Vagina (tissue), 2 donors: Measurements from ENCODE around the gene HOXA1. TPM values are rescaled to one million over a fixed set of nuclear protein-coding genes. Genes with fewer than 3 reads are reported as not detected.

Experiments
- DNase-seq, 2 donors: peaks; one replicate each; pipeline ENCODE4 v3.0.0-alpha.2; 2017; ENCODE audit errors: extremely low spot score in 2 of 2
- H3K27ac ChIP-seq: fragments of 200-600 bp; sonication (generic); one replicate; pipeline ENCODE4 v1.5.1; 2019
- H3K27me3 ChIP-seq: fragments of 200-600 bp; sonication (generic); one replicate; pipeline ENCODE4 v1.5.1; 2019
- H3K36me3 ChIP-seq, 2 donors: fragments of 200-600 bp; sonication (generic); one replicate each; pipeline ENCODE4 v1.5.1; 2017 to 2019
- H3K4me1 ChIP-seq: fragments of 200-600 bp; sonication (generic); one replicate; pipeline ENCODE4 v1.5.1; 2019
- H3K4me3 ChIP-seq, 2 donors: fragments of 200-600 bp; sonication (generic); 1 replicate in 1 of 2; 2 replicates in 1 of 2; pipeline ENCODE4 v1.5.1; 2016 to 2019
- H3K9me3 ChIP-seq: fragments of 200-600 bp; sonication (generic); one replicate; pipeline ENCODE4 v1.5.1; 2019
- CTCF ChIP-seq, 3 experiments: fragments of 450-650 bp in 2 of 3; fragments of 200-600 bp in 1 of 3; sonication (generic) in 1 of 3; IDR thresholded peaks; one replicate each; pipeline ENCODE4 v1.5.1; 2017 to 2019; ENCODE audit warnings: antibody characterized with exemption in 3 of 3, mild to moderate bottlenecking in 2 of 3, moderate library complexity in 2 of 3
- POLR2A ChIP-seq, 2 donors: fragments of 450-650 bp; IDR thresholded peaks; one replicate each; pipeline ENCODE4 v1.6.1; 2017; ENCODE audit warnings: antibody characterized with exemption in 2 of 2, mild to moderate bottlenecking in 2 of 2, moderate library complexity in 2 of 2
- POLR2AphosphoS5 ChIP-seq, 2 donors: sonication (generic); formaldehyde crosslinking; IDR thresholded peaks; one replicate each; pipeline ENCODE4 v1.9.0; 2017; ENCODE audit warnings: antibody characterized with exemption in 2 of 2, mild to moderate bottlenecking in 2 of 2, low read depth in 1 of 2; ENCODE audit not compliant: insufficient read depth in 1 of 2
- intact Hi-C: fragments of 100-400 bp; cut with DNase I; formaldehyde crosslinking; loops from one replicate; pipeline ENCODE4 v1.15.1; 2023
- total RNA-seq: library from RNA; depleted of rRNA; stranded (reverse); fragments of >200 nt; gene quantifications from one replicate; pipeline ENCODE4 v1.2.3, GENCODE V29; 2016

HOXA1 gene
- total RNA-seq, 1 donor from 2014 or later, result 0.74 TPM

GRCh38 chr7:27132214-27132613, 36.4 kb upstream of the HOXA1 start:
- H3K27ac ChIP-seq, result no peak overlapping the region
- no peaks in the 10 kb centered on the region for H3K27me3 ChIP-seq
- H3K4me1 ChIP-seq, result peaks cover 16% of the 10 kb centered on the region
- no peaks in the 10 kb centered on the region for H3K9me3 ChIP-seq
- TF ChIP-seq CTCF (IDR thresholded peaks at IDR 0.05), result no peak
- no peak for TF ChIP-seq POLR2AphosphoS5 (IDR thresholded peaks at IDR 0.05; ENCODE audit: insufficient read depth in 1 of 2, low read depth in 1 of 2)
- TF ChIP-seq POLR2A (IDR thresholded peaks at IDR 0.05), result no peak
- H3K36me3 ChIP-seq, result no peaks in the 10 kb centered on the region
- DNase-seq, result no peak
- H3K4me3 ChIP-seq, result no peak overlapping the region
- intact Hi-C loops, result no loop called here

DNA sequence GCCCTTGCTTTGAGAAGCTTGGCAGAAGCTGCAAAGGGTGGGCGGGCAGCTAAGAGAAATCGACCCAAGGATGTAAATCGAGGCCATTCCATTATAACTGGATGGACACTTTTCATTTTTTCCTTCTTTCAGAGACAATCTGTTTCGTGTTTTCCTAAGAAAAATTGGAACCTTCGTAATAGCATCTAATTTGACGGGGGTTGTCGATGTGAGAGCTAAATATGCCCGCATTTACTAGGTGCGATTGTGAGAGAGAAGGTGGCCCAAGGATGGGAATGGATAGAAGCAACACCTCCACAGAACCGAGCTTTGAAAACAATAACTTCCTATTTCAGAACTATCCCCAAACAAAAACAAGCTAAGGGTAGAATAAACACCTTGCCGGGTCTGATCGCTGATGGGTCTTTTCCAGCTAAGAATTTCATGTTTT, 35.6 kb upstream of the HOXA1 start:
- intact Hi-C loops, result no loop called here
- TF ChIP-seq CTCF (IDR thresholded peaks at IDR 0.05) (no peak), POLR2AphosphoS5 (IDR thresholded peaks at IDR 0.05; ENCODE audit: insufficient read depth in 1 of 2, low read depth in 1 of 2) (no peak), POLR2A (IDR thresholded peaks at IDR 0.05) (no peak)
- no peak for DNase-seq
- no peaks in the 10 kb centered on the region for H3K9me3 ChIP-seq
- H3K36me3 ChIP-seq, result no peaks in the 10 kb centered on the region
- H3K4me1 ChIP-seq, result peaks cover 16% of the 10 kb centered on the region
- no peaks in the 10 kb centered on the region for H3K27me3 ChIP-seq
- peak overlapping the region; percentile 60 to 86 for H3K4me3 ChIP-seq
- peak overlapping the region; percentile 65 for H3K27ac ChIP-seq

- TF ChIP-seq POLR2A (IDR thresholded peaks at IDR 0.05), result peak in 1 of 2 donors; percentile 34
- peak; percentile 64 to 88 for TF ChIP-seq POLR2AphosphoS5 (IDR thresholded peaks at IDR 0.05; ENCODE audit: insufficient read depth in 1 of 2, low read depth in 1 of 2)
- TF ChIP-seq CTCF (IDR thresholded peaks at IDR 0.05), result no peak
- Histone ChIP-seq H3K9me3 (no peaks in the 10 kb centered on the region), H3K27me3 (no peaks in the 10 kb centered on the region), H3K36me3 (no peaks in the 10 kb centered on the region), H3K4me3 (peak within 1 kb of the TSS; percentile 60 to 86), H3K4me1 (peaks cover 16% of the 10 kb centered on the region), H3K27ac (peak within 1 kb of the TSS; percentile 79)
- no peak for DNase-seq
- intact Hi-C loops, result no loop called here
These were observed 35.0 kb upstream of the HOXA1 start, which contains the start of gene HOXA4 for GRCh38 chr7:27130540-27131389. HOXA4 (minus strand) TSS chr7:27130757; CDS start chr7:27130733, 24 bp downstream.

DNA sequence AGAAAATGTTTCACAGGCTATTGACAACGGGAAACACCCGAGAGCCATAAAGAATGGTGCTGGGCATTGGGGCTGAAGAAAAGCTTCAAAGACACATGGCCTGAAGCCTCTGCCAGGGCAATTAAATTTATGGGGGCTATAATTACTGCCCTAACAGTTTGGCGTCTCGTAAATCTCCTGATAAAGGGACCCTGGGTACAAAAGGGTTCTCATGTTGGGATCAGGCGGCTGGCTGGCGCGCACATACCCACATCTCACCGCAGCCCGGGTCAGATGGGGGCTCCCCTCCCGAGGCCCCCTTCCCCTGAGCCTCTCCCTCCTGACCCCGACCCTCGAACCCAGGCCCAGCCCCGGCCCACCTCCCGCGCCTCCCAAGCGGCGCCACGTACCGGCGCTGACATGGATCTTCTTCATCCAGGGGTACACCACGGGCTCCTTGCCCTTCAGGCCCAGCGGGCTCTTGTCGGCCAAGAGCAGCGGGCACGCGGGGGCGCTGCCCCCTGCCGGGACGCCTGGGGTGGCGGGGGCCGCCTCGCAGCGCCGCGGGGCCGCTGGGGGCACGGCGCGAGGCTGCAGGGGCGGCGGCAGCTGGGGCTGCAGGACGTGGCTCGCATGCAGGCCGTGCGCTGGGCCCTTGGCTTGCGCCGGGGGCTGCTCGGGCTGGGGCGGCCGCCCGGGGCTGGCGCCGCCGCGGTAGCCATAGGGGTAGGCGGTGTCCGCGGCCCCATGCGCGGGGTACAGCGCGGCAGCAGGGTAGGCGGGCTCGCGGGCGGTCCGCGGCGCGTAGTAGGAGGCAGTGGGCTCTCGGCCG, 34.1 kb upstream of the HOXA1 start:
- Histone ChIP-seq H3K9me3 (no peaks in the 10 kb centered on the region), H3K27me3 (no peaks in the 10 kb centered on the region), H3K4me1 (peaks cover 16% of the 10 kb centered on the region), H3K36me3 (no peaks in the 10 kb centered on the region), H3K4me3 (peak overlapping the region; percentile 60 to 86), H3K27ac (peak overlapping the region; percentile 79)
- intact Hi-C loops, result no loop called here
- no peak for DNase-seq
- no peak for TF ChIP-seq POLR2AphosphoS5 (IDR thresholded peaks at IDR 0.05; ENCODE audit: insufficient read depth in 1 of 2, low read depth in 1 of 2)
- TF ChIP-seq POLR2A (IDR thresholded peaks at IDR 0.05), result no peak
- TF ChIP-seq CTCF (IDR thresholded peaks at IDR 0.05), result no peak
